GM21390 (cell line): ENCODE results near the gene BBS1.

Experiments used
- ATAC-seq: cut with Tn5 transposase; IDR thresholded peaks from one replicate; pipeline ENCODE4 v1.9.1; 2021; ENCODE audit not compliant: unreplicated experiment

Gene BBS1

GRCh38 chr11:66548774-66549630, 38.6 kb downstream of the BBS1 start:
- no peak for ATAC-seq

GRCh38 chr11:66549696-66550095, 39.3 kb downstream of the BBS1 start:
- ATAC-seq, result no peak

- no peak for ATAC-seq
Measured at GRCh38 chr11:66550887-66551286, 40.5 kb downstream of the BBS1 start.

GRCh38 chr11:66554602-66555001, 44.2 kb downstream of the BBS1 start:
- no peak for ATAC-seq

- no peak for ATAC-seq
Measured at GRCh38 chr11:66555416-66555815, 45.0 kb downstream of the BBS1 start.

GRCh38 chr11:66556086-66556485, 45.7 kb downstream of the BBS1 start:
- no peak for ATAC-seq

GRCh38 chr11:66557733-66558326, 47.4 kb downstream of the BBS1 start:
- ATAC-seq, result no peak

GRCh38 chr11:66559142-66559865, 48.9 kb downstream of the BBS1 start:
- ATAC-seq, result no peak

- no peak for ATAC-seq
Measured at GRCh38 chr11:66559866-66560676, 49.6 kb downstream of the BBS1 start.

- no peak for ATAC-seq
Measured at GRCh38 chr11:66561178-66561974, 50.9 kb downstream of the BBS1 start.

GRCh38 chr11:66561975-66562248, 51.5 kb downstream of the BBS1 start:
- ATAC-seq, result no peak

- no peak for ATAC-seq
Measured at GRCh38 chr11:66562275-66562674, 51.8 kb downstream of the BBS1 start.

GRCh38 chr11:66562907-66563583, 52.6 kb downstream of the BBS1 start:
- ATAC-seq, result no peak

GRCh38 chr11:66563832-66564231, 53.4 kb downstream of the BBS1 start:
- ATAC-seq, result no peak

- ATAC-seq, result no peak
Measured at GRCh38 chr11:66564538-66564937, 54.1 kb downstream of the BBS1 start.

GRCh38 chr11:66564984-66565383, 54.5 kb downstream of the BBS1 start:
- no peak for ATAC-seq

- no peak for ATAC-seq
Measured at GRCh38 chr11:66566221-66566620, 55.8 kb downstream of the BBS1 start.

GRCh38 chr11:66567787-66568123, 57.3 kb downstream of the BBS1 start:
- no peak for ATAC-seq

- ATAC-seq, result no peak
Measured at GRCh38 chr11:66568124-66568916, 57.9 kb downstream of the BBS1 start, which contains the start of gene CTSF. CTSF (minus strand) TSS chr11:66568606; CDS start chr11:66568486, 120 bp downstream.
